Tibial artery (tissue), 4 donors: ENCODE measurements around the gene AMER3.

Source experiments
- DNase-seq, 2 donors: peaks; one replicate each; pipeline ENCODE4 v3.0.0-alpha.2; 2019
- H3K27ac ChIP-seq, 2 donors: fragments of 200-600 bp; sonication (generic) in 1 of 2; 1 replicate in 1 of 2; 2 replicates in 1 of 2; pipeline ENCODE4 v1.5.1; 2018 to 2019; ENCODE audit warnings: mild to moderate bottlenecking in 1 of 2
- H3K27me3 ChIP-seq, 2 donors: fragments of 200-600 bp; sonication (generic) in 1 of 2; one replicate each; pipeline versions ENCODE4 v1.5.1 to v1.6.0; 2016 to 2019
- H3K36me3 ChIP-seq, 3 donors: fragments of 200-600 bp; sonication (generic) in 2 of 3; one replicate each; pipeline ENCODE4 v1.5.1; 2016 to 2019; ENCODE audit warnings: mild to moderate bottlenecking in 2 of 3
- H3K4me1 ChIP-seq, 4 donors: fragments of 200-600 bp; sonication (generic) in 2 of 4; 1 replicate in 3 of 4; 2 replicates in 1 of 4; pipeline ENCODE4 v1.5.1; 2016 to 2019
- H3K4me3 ChIP-seq, 2 donors: fragments of 200-600 bp; sonication (generic) in 1 of 2; 1 replicate in 1 of 2; 2 replicates in 1 of 2; pipeline ENCODE4 v1.5.1; 2018 to 2019; ENCODE audit warnings: mild to moderate bottlenecking in 2 of 2
- H3K9me3 ChIP-seq, 3 donors: fragments of 200-600 bp; sonication (generic) in 1 of 3; one replicate each; pipeline ENCODE4 v1.5.1; 2016 to 2019
- CTCF ChIP-seq, 2 experiments: fragments of 200-600 bp in 1 of 2; fragments of 450-650 bp in 1 of 2; IDR thresholded peaks; one replicate each; pipeline ENCODE4 v1.5.1; 2017 to 2019; ENCODE audit warnings: antibody characterized with exemption in 2 of 2, mild to moderate bottlenecking in 1 of 2, moderate library complexity in 1 of 2
- intact Hi-C: fragments of 100-400 bp; cut with DNase I; formaldehyde crosslinking; loops from one replicate; pipeline ENCODE4 v1.15.0; 2023; ENCODE audit warnings: low total_unique reads

Gene AMER3

GRCh38 chr2:130762910-130763385 lies 7.6 kb downstream of the AMER3 start:
- no peaks in the 10 kb centered on the region for H3K36me3 ChIP-seq
- H3K27me3 ChIP-seq, result peaks cover 0 to 51% of the 10 kb centered on the region in 2 donors
- intact Hi-C loops, result no loop called here
- no peak for DNase-seq
- H3K9me3 ChIP-seq, result no peaks in the 10 kb centered on the region
- H3K4me3 ChIP-seq, result no peak overlapping the region
- H3K4me1 ChIP-seq, result no peaks in the 10 kb centered on the region
- no peak for TF ChIP-seq CTCF (IDR thresholded peaks at IDR 0.05)
- no peak overlapping the region for H3K27ac ChIP-seq

GRCh38 chr2:130763405-130763804 lies 8.1 kb downstream of the AMER3 start:
- intact Hi-C loops, result no loop called here
- Histone ChIP-seq H3K36me3 (no peaks in the 10 kb centered on the region), H3K4me3 (no peak overlapping the region), H3K27me3 (peaks cover 0 to 51% of the 10 kb centered on the region in 2 donors), H3K9me3 (no peaks in the 10 kb centered on the region), H3K27ac (no peak overlapping the region), H3K4me1 (no peaks in the 10 kb centered on the region)
- no peak for DNase-seq
- TF ChIP-seq CTCF (IDR thresholded peaks at IDR 0.05), result no peak

- no peak overlapping the region for H3K27ac ChIP-seq
- H3K4me1 ChIP-seq, result no peaks in the 10 kb centered on the region
- no peak for TF ChIP-seq CTCF (IDR thresholded peaks at IDR 0.05)
- no peak for DNase-seq
- H3K9me3 ChIP-seq, result no peaks in the 10 kb centered on the region
- H3K4me3 ChIP-seq, result no peak overlapping the region
- H3K36me3 ChIP-seq, result no peaks in the 10 kb centered on the region
- intact Hi-C loops, result no loop called here
- peaks cover 0 to 48% of the 10 kb centered on the region in 2 donors for H3K27me3 ChIP-seq
These were observed 8.9 kb downstream of the AMER3 start for GRCh38 chr2:130764035-130764820.

- intact Hi-C loops, result no loop called here
- Histone ChIP-seq H3K27me3 (peaks cover 0 to 48% of the 10 kb centered on the region in 2 donors), H3K27ac (no peak overlapping the region), H3K36me3 (no peaks in the 10 kb centered on the region), H3K4me1 (no peaks in the 10 kb centered on the region), H3K4me3 (no peak overlapping the region), H3K9me3 (no peaks in the 10 kb centered on the region)
- no peak for DNase-seq
- TF ChIP-seq CTCF (IDR thresholded peaks at IDR 0.05), result no peak
These were observed 9.4 kb downstream of the AMER3 start for GRCh38 chr2:130764821-130765115.

- Histone ChIP-seq H3K36me3 (no peaks in the 10 kb centered on the region), H3K27ac (no peak overlapping the region), H3K4me3 (no peak overlapping the region), H3K9me3 (no peaks in the 10 kb centered on the region), H3K4me1 (no peaks in the 10 kb centered on the region), H3K27me3 (peaks cover 0 to 41% of the 10 kb centered on the region in 2 donors)
- no peak for DNase-seq
- intact Hi-C loops, result no loop called here
- TF ChIP-seq CTCF (IDR thresholded peaks at IDR 0.05), result no peak
These were observed 10.1 kb downstream of the AMER3 start for GRCh38 chr2:130765464-130765863.
